PC-9 (cell line): ENCODE results near the gene TBX10. TPM values are rescaled to one million over a fixed set of nuclear protein-coding genes. Genes with fewer than 3 reads are reported as not detected.
"Not testable (repeated sequence)": the region's sequence is repeated elsewhere in the genome, so short reads cannot be mapped to it uniquely, and the experiment has no call there.

Source experiments
- BruUV-seq: library from RNA; stranded (reverse); fragments of 400-500 nt; replicated peaks from 2 replicates; lab custom pipeline; 2021; lab: Mats Ljungman, UMichigan
- CTCF ChIA-PET: fragments of 300-600 bp; sonication (Branson Sonifier 250); formaldehyde crosslinking; loops from one replicate; lab custom pipeline; 2022; ENCODE audit warnings: antibody characterized with exemption; lab: Charles Lee
- POLR2A ChIA-PET: fragments of 300-600 bp; sonication (Branson Sonifier 250); formaldehyde crosslinking; loops from one replicate; lab custom pipeline; 2022; ENCODE audit warnings: antibody characterized with exemption; ENCODE audit not compliant: unreplicated experiment; lab: Charles Lee
- DNase-seq, 2 experiments: peaks; one replicate each; pipeline versions ENCODE4 v3.0.0 to v3.0.0-alpha.2; 2015 to 2022; ENCODE audit warnings: mixed read lengths in 1 of 2
- H2AFZ ChIP-seq: fragments of 200-600 bp; sonication (generic); 2 replicates; pipeline ENCODE4 v1.8.1; 2017; ENCODE audit warnings: antibody characterized with exemption
- H3F3A ChIP-seq: fragments of 200-600 bp; sonication (generic); 2 replicates; pipeline ENCODE4 v1.8.1; 2017; ENCODE audit warnings: antibody characterized with exemption, mild to moderate bottlenecking, low read depth; ENCODE audit not compliant: insufficient read depth
- H3K27ac ChIP-seq: fragments of 200-600 bp; sonication (generic); 2 replicates; pipeline ENCODE4 v1.6.1; 2016; ENCODE audit warnings: mixed run types
- H3K27me3 ChIP-seq: fragments of 200-600 bp; sonication (generic); 2 replicates; pipeline ENCODE4 v1.6.1; 2016; ENCODE audit warnings: low read depth, mixed run types; ENCODE audit not compliant: insufficient read depth
- H3K36me3 ChIP-seq: fragments of 200-600 bp; sonication (generic); 2 replicates; pipeline ENCODE4 v1.6.1; 2016; ENCODE audit warnings: low read depth, mixed run types
- H3K4me1 ChIP-seq: fragments of 200-600 bp; sonication (generic); replicated peaks from 2 replicates; pipeline ENCODE4 v1.6.1; 2016; ENCODE audit warnings: mixed run types; ENCODE audit not compliant: insufficient read depth
- H3K4me2 ChIP-seq: fragments of 200-600 bp; sonication (generic); 2 replicates; pipeline ENCODE4 v1.6.1; 2017; ENCODE audit warnings: mixed run types
- H3K4me3 ChIP-seq: fragments of 200-600 bp; sonication (generic); 2 replicates; pipeline ENCODE4 v1.6.1; 2016; ENCODE audit warnings: mixed run types
- H3K79me2 ChIP-seq: fragments of 200-600 bp; sonication (generic); 2 replicates; pipeline ENCODE4 v1.6.1; 2017; ENCODE audit warnings: low read depth, mixed run types
- H3K9me2 ChIP-seq: fragments of 200-600 bp; sonication (generic); 2 replicates; pipeline ENCODE4 v1.8.1; 2017; ENCODE audit warnings: mild to moderate bottlenecking; ENCODE audit not compliant: insufficient read depth
- H3K9me3 ChIP-seq: fragments of 200-600 bp; sonication (generic); 2 replicates; pipeline ENCODE4 v1.8.1; 2016; ENCODE audit warnings: low read depth; ENCODE audit not compliant: insufficient read depth
- H4K20me1 ChIP-seq: fragments of 200-600 bp; sonication (generic); 2 replicates; pipeline ENCODE4 v1.8.1; 2017; ENCODE audit not compliant: insufficient read depth
- CTCF ChIP-seq: fragments of 200-600 bp; sonication (generic); conservative IDR thresholded peaks from 2 replicates; pipeline ENCODE4 v1.6.1; 2017; ENCODE audit warnings: mixed run types, antibody characterized with exemption, mild to moderate bottlenecking, moderate library complexity
- EZH2 ChIP-seq: fragments of 200-600 bp; sonication (generic); IDR thresholded peaks from 2 replicates; pipeline ENCODE4 v1.8.0; 2017; ENCODE audit warnings: antibody characterized with exemption, low read depth
- intact Hi-C: fragments of 100-400 bp; cut with micrococcal nuclease; formaldehyde crosslinking; loops from one replicate; pipeline ENCODE4 v1.10.0; 2022; ENCODE audit not compliant: unreplicated experiment
- total RNA-seq: library from RNA; stranded (reverse); gene quantifications from 2 replicates; pipeline ENCODE4 v1.2.3, GENCODE V29; 2021

TBX10 gene
- total RNA-seq, 1 experiment from 2014 or later: not detected

- Histone ChIP-seq H3K9me3 (no peaks in the 10 kb centered on the region), H3K27me3 (peaks cover 17% of the 10 kb centered on the region), H3K4me1 (no peaks in the 10 kb centered on the region), H3K4me3 (no peak overlapping the region), H4K20me1 (no peaks in the 10 kb centered on the region), H2AFZ (no peak overlapping the region), H3F3A (peaks cover 7% of the 10 kb centered on the region; the same call in 1 of the 2 replicates), H3K79me2 (no peaks in the 10 kb centered on the region), H3K36me3 (no peaks in the 10 kb centered on the region), H3K27ac (no peak overlapping the region), H3K9me2 (no peaks in the 10 kb centered on the region), H3K4me2 (no peak overlapping the region)
- ChIA-PET POLR2A (interaction anchor here (0.5 to 0.7 kb wide), 2 partner anchors 14 to 783 kb away, joined by 4 to 9 read pairs; no protein-coding TSS in a partner anchor), CTCF (interaction anchor here (0.6 kb wide), 1 partner anchor 300 kb away, joined by 6 read pairs; no protein-coding TSS in a partner anchor)
- BruUV-seq: no TSS peak
- intact Hi-C loops: no loop called here
- no peak for TF ChIP-seq EZH2
- TF ChIP-seq CTCF: no peak
- no peak for DNase-seq
Measured at GRCh38 chr11:67638535-67639437, 777 bp downstream of the TBX10 start.

GRCh38 chr11:67637441-67637840 lies 2.1 kb downstream of the TBX10 start:
- H3K27me3 ChIP-seq: peaks cover 17% of the 10 kb centered on the region
- DNase-seq, H3F3A ChIP-seq, H3K27ac ChIP-seq, H4K20me1 ChIP-seq, H3K4me1 ChIP-seq, CTCF ChIA-PET, H3K9me2 ChIP-seq, intact Hi-C loops, BruUV-seq, H3K36me3 ChIP-seq, H2AFZ ChIP-seq, H3K79me2 ChIP-seq, H3K4me3 ChIP-seq, H3K9me3 ChIP-seq, POLR2A ChIA-PET, H3K4me2 ChIP-seq: not testable (repeated sequence)

DNA sequence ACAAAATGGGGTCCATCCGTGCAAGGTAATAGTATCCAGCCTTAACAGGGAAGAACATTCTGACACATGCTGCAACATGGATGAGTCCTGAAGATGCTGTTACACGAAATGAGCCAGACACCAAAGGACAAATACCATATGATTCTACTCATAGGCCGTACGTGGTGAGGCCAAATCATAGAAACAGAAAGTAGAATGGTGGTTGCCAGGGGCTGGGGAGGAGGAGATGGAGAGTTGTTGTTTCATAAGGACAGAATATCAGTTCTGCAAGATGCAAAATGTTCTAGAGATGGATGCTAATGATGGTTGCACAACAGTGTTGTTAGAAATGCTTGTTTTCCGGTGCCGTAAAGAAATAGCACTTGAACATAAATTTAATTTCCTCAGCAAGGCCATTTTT lies 2.6 kb downstream of the TBX10 start:
- no peak for TF ChIP-seq EZH2
- TF ChIP-seq CTCF: no peak
- CTCF ChIA-PET: no interaction called here
- peaks cover 7% of the 10 kb centered on the region; the same call in 1 of the 2 replicates for H3F3A ChIP-seq
- BruUV-seq: no TSS peak
- no peak overlapping the region for H3K27ac ChIP-seq
- H3K27me3 ChIP-seq: peaks cover 17% of the 10 kb centered on the region
- no peak overlapping the region for H2AFZ ChIP-seq
- H3K4me3 ChIP-seq: no peak overlapping the region
- H4K20me1 ChIP-seq: no peaks in the 10 kb centered on the region
- POLR2A ChIA-PET: no interaction called here
- DNase-seq: no peak
- H3K36me3 ChIP-seq: no peaks in the 10 kb centered on the region
- intact Hi-C loops: no loop called here
- H3K79me2 ChIP-seq: no peaks in the 10 kb centered on the region
- H3K4me2 ChIP-seq: no peak overlapping the region
- H3K9me3 ChIP-seq: no peaks in the 10 kb centered on the region
- H3K4me1 ChIP-seq: no peaks in the 10 kb centered on the region
- H3K9me2 ChIP-seq: no peaks in the 10 kb centered on the region
